SK-N-SH (cell line): ENCODE results near the gene CAVIN3.

ENCODE experiments used
- CTCF ChIP-seq: fragments of 200-600 bp; sonication (generic); IDR thresholded peaks from 2 replicates; pipeline ENCODE4 v1.6.1; 2017; ENCODE audit warnings: antibody characterized with exemption, mild to moderate bottlenecking, moderate library complexity
- EP300 ChIP-seq, 2 experiments: IDR thresholded peaks; 2 replicates each; pipeline versions ENCODE4 v1.4.0 to v1.6.1; 2012; ENCODE audit warnings: borderline replicate concordance in 1 of 2, low read depth in 1 of 2, low read length in 1 of 2
- FOXM1 ChIP-seq: IDR thresholded peaks from 2 replicates; pipeline ENCODE4 v1.4.0; 2012; ENCODE audit warnings: low read depth, mild to moderate bottlenecking
- GABPA ChIP-seq: IDR thresholded peaks from 2 replicates; pipeline ENCODE4 v1.4.0; 2012; ENCODE audit warnings: low read depth, mild to moderate bottlenecking
- JUND ChIP-seq: IDR thresholded peaks from 2 replicates; pipeline ENCODE4 v1.4.0; 2012
- POLR2AphosphoS5 ChIP-seq: IDR thresholded peaks from 2 replicates; pipeline ENCODE4 v1.6.1; 2012; ENCODE audit warnings: low read depth, low read length
- RCOR1 ChIP-seq: fragments of 150-350 bp; IDR thresholded peaks from 2 replicates; pipeline ENCODE4 v1.6.1; 2017; ENCODE audit warnings: antibody characterized with exemption, low read length
- REST ChIP-seq: IDR thresholded peaks from 2 replicates; pipeline ENCODE4 v1.6.1; 2012; ENCODE audit warnings: mild to moderate bottlenecking, low read depth, low read length, moderate library complexity
- RFX5 ChIP-seq: IDR thresholded peaks from 2 replicates; pipeline ENCODE4 v1.6.1; 2012; ENCODE audit warnings: mild to moderate bottlenecking, improper control_type of control experiment, low read length
- RXRA ChIP-seq: IDR thresholded peaks from 2 replicates; pipeline ENCODE4 v1.4.0; 2012; ENCODE audit warnings: low read depth, mild to moderate bottlenecking, borderline replicate concordance
- YY1 ChIP-seq: IDR thresholded peaks from 2 replicates; pipeline ENCODE4 v1.4.0; 2012; ENCODE audit warnings: low read depth, mild to moderate bottlenecking
- TF ChIP-seq, protein P1 (sequence below): IDR thresholded peaks from 2 replicates; pipeline ENCODE4 v1.4.0; 2012; ENCODE audit warnings: low read depth

- no peak for TF ChIP-seq CTCF
- TF ChIP-seq, protein P1, sequence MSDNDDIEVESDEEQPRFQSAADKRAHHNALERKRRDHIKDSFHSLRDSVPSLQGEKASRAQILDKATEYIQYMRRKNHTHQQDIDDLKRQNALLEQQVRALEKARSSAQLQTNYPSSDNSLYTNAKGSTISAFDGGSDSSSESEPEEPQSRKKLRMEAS: no peak
- TF ChIP-seq RCOR1: no peak
- no peak for TF ChIP-seq YY1
- no peak for TF ChIP-seq GABPA
- TF ChIP-seq JUND: no peak
- TF ChIP-seq RFX5: no peak
- TF ChIP-seq REST: no peak
- no peak for TF ChIP-seq EP300 (IDR thresholded peaks at IDR 0.05; ENCODE audit: borderline replicate concordance in 1 of 2, low read depth in 1 of 2, low read length in 1 of 2)
- TF ChIP-seq FOXM1: no peak
- TF ChIP-seq RXRA: no peak
- TF ChIP-seq POLR2AphosphoS5: no peak
These were observed 45.4 kb upstream of the CAVIN3 start for GRCh38 chr11:6365659-6366058.
